ENCODE results near the gene STK10. TPM values are rescaled to one million over a fixed set of nuclear protein-coding genes. Genes with fewer than 3 reads are reported as not detected.

Gene STK10
- total RNA-seq, 1 donor: 27.1 TPM

DNA sequence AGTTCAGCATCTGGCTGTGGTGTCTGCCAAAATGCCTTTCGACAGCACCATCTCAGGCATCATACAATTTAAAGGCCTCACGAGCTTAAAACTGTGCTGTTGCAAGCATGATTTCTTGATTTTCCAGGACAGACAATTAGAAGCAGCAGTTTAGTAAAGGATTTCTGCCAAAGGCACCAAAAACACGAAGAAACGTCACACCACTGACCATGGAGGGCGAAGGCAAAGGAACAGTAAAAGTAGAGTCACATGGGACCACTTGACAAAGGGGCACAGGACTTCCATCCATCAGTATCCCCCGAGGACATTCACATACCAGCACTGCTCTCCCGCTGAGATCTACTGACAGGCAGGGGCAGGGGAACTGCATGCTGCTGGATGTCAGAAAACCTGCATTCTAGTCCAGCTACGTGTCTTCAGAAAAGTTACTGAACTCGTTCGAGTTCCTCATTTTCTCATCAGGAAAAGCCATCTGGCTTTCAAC lies 111.2 kb downstream of the STK10 start:
- Histone ChIP-seq H4K20me1 (ENCODE audit: insufficient read depth, low read length) (no peaks in the 10 kb centered on the region), H3K9me3 (ENCODE audit: low read depth, low read length) (no peaks in the 10 kb centered on the region), H3K4me3 (ENCODE audit: insufficient read depth, low read length) (no peak overlapping the region), H3K4me2 (ENCODE audit: insufficient read depth, low read length) (no peak overlapping the region), H3K27ac (ENCODE audit: low read depth, low read length) (no peak overlapping the region), H3K27me3 (ENCODE audit: insufficient read depth, low read length) (no peaks in the 10 kb centered on the region), H3K79me2 (ENCODE audit: insufficient read depth, low read length) (no peaks in the 10 kb centered on the region), H2AFZ (ENCODE audit: low read length) (no peak overlapping the region), H3K36me3 (ENCODE audit: insufficient read depth, low read length) (peaks cover 21% of the 10 kb centered on the region), H3K4me1 (ENCODE audit: insufficient read depth, low read length) (no peaks in the 10 kb centered on the region)
- DNase-seq (ENCODE audit: insufficient read length, low spot score, missing footprints): peak; percentile 39
- TF ChIP-seq, protein P1, sequence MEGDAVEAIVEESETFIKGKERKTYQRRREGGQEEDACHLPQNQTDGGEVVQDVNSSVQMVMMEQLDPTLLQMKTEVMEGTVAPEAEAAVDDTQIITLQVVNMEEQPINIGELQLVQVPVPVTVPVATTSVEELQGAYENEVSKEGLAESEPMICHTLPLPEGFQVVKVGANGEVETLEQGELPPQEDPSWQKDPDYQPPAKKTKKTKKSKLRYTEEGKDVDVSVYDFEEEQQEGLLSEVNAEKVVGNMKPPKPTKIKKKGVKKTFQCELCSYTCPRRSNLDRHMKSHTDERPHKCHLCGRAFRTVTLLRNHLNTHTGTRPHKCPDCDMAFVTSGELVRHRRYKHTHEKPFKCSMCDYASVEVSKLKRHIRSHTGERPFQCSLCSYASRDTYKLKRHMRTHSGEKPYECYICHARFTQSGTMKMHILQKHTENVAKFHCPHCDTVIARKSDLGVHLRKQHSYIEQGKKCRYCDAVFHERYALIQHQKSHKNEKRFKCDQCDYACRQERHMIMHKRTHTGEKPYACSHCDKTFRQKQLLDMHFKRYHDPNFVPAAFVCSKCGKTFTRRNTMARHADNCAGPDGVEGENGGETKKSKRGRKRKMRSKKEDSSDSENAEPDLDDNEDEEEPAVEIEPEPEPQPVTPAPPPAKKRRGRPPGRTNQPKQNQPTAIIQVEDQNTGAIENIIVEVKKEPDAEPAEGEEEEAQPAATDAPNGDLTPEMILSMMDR (IDR thresholded peaks at IDR 0.05; ENCODE audit: extremely low read depth, low read depth, low read length): no peak

DNA sequence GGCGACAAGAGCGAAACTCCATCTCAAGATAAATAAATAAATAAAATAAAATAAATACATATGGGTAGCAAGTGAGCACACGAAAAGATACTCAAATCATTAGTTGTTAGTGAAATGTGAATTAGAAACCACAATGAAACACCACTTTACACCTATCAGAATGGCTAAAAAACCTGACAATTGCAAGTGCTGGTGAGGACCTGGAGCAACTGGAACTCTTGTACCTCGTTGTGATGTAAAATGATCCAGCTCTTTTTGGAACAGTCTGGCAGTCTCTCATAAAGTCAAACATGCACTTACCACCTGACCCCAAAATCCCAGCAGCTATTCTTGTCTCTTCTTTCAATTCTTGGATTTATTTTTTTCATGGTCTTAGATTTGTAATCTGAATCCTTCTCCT lies 112.4 kb downstream of the STK10 start:
- Histone ChIP-seq H3K27ac (ENCODE audit: low read depth, low read length) (no peak overlapping the region), H3K9me3 (ENCODE audit: low read depth, low read length) (no peaks in the 10 kb centered on the region), H3K79me2 (ENCODE audit: insufficient read depth, low read length) (peaks cover 4% of the 10 kb centered on the region), H4K20me1 (ENCODE audit: insufficient read depth, low read length) (no peaks in the 10 kb centered on the region), H2AFZ (ENCODE audit: low read length) (no peak overlapping the region), H3K36me3 (ENCODE audit: insufficient read depth, low read length) (peaks cover 16% of the 10 kb centered on the region), H3K4me3 (ENCODE audit: insufficient read depth, low read length) (no peak overlapping the region), H3K4me2 (ENCODE audit: insufficient read depth, low read length) (no peak overlapping the region), H3K4me1 (ENCODE audit: insufficient read depth, low read length) (no peaks in the 10 kb centered on the region), H3K27me3 (ENCODE audit: insufficient read depth, low read length) (no peaks in the 10 kb centered on the region)
- DNase-seq (ENCODE audit: insufficient read length, low spot score, missing footprints): no peak
- TF ChIP-seq, protein P1 (IDR thresholded peaks at IDR 0.05; ENCODE audit: extremely low read depth, low read depth, low read length): no peak

DNA sequence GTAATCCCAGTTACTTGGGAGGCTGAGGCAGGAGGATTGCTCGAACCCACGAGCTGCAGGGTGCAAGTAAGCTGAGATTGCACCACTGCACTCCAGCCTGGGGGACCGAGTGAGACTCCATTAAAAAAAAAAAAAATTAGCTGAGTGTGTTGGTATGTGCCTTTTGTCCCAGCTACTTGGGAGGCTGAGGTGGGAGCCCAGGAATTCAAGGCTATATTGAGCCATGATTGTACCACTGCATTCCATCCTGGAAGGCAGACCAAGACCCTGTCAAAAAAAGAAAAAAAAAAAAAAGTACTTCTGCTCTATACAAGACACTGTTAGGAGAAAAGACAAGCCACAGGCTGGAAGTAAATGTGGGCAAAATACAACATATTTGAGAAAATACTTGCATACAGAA lies 113.1 kb downstream of the STK10 start:
- H3K9me3 ChIP-seq (ENCODE audit: low read depth, low read length): no peaks in the 10 kb centered on the region
- H3K4me3 ChIP-seq (ENCODE audit: insufficient read depth, low read length): no peak overlapping the region
- H3K4me2 ChIP-seq (ENCODE audit: insufficient read depth, low read length): no peak overlapping the region
- no peak overlapping the region for H2AFZ ChIP-seq (ENCODE audit: low read length)
- H3K27me3 ChIP-seq (ENCODE audit: insufficient read depth, low read length): no peaks in the 10 kb centered on the region
- H3K36me3 ChIP-seq (ENCODE audit: insufficient read depth, low read length): peaks cover 12% of the 10 kb centered on the region
- no peaks in the 10 kb centered on the region for H4K20me1 ChIP-seq (ENCODE audit: insufficient read depth, low read length)
- H3K79me2 ChIP-seq (ENCODE audit: insufficient read depth, low read length): peaks cover 4% of the 10 kb centered on the region
- no peak for DNase-seq (ENCODE audit: insufficient read length, low spot score, missing footprints)
- no peak overlapping the region for H3K27ac ChIP-seq (ENCODE audit: low read depth, low read length)
- TF ChIP-seq, protein P1 (IDR thresholded peaks at IDR 0.05; ENCODE audit: extremely low read depth, low read depth, low read length): no peak
- no peaks in the 10 kb centered on the region for H3K4me1 ChIP-seq (ENCODE audit: insufficient read depth, low read length)

DNA sequence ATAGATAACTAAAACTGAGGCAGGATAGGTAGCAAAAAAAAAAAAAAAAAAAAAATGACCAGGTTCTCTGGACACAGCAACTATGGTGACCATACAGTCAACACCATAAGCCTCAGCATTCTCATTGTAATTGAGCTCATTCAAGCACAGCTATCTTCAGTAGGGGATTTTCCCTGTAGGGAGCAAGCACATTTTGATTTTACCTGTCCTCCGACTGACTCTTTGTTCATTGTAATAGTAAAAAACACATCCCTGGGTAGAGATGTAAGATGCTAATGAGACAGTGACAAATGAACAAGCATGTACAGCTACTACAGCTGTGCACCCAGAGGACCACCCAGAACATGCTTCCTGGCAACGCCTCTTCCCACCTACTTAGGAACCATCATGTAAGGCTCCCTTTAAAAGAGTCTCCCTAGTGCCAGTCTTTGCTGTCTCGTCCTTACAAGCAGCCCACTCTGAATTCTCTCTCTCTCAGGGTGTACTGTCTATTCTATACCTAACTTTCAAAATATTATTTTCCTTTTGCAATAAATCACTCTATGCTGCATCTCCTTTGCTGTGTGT lies 116.6 kb downstream of the STK10 start:
- no peak overlapping the region for H3K4me3 ChIP-seq (ENCODE audit: insufficient read depth, low read length)
- H3K9me3 ChIP-seq (ENCODE audit: low read depth, low read length): no peaks in the 10 kb centered on the region
- H4K20me1 ChIP-seq (ENCODE audit: insufficient read depth, low read length): no peaks in the 10 kb centered on the region
- H3K36me3 ChIP-seq (ENCODE audit: insufficient read depth, low read length): peaks cover 15% of the 10 kb centered on the region
- no peak overlapping the region for H2AFZ ChIP-seq (ENCODE audit: low read length)
- no peaks in the 10 kb centered on the region for H3K27me3 ChIP-seq (ENCODE audit: insufficient read depth, low read length)
- no peaks in the 10 kb centered on the region for H3K4me1 ChIP-seq (ENCODE audit: insufficient read depth, low read length)
- H3K4me2 ChIP-seq (ENCODE audit: insufficient read depth, low read length): no peak overlapping the region
- TF ChIP-seq, protein P1 (IDR thresholded peaks at IDR 0.05; ENCODE audit: extremely low read depth, low read depth, low read length): no peak
- no peak overlapping the region for H3K27ac ChIP-seq (ENCODE audit: low read depth, low read length)
- peaks cover 4% of the 10 kb centered on the region for H3K79me2 ChIP-seq (ENCODE audit: insufficient read depth, low read length)
- no peak for DNase-seq (ENCODE audit: insufficient read length, low spot score, missing footprints)
